SK-N-SH (cell line): Measurements from ENCODE around the gene GALNT17. TPM values are rescaled to one million over a fixed set of nuclear protein-coding genes. Genes with fewer than 3 reads are reported as not detected.

Source experiments
- CTCF ChIA-PET: fragments of 300-600, 350-600 bp; formaldehyde crosslinking; extraction: SDS; loops from one replicate; lab custom pipeline; 2021; lab: Yijun Ruan, JAX
- POLR2A ChIA-PET: fragments of 350-600 bp; sonication (Branson Sonifier 250); formaldehyde crosslinking; extraction: SDS; loops from one replicate; lab custom pipeline; 2020; ENCODE audit warnings: antibody characterized with exemption, inconsistent platforms; lab: Yijun Ruan, JAX
- DNase-seq: peaks from one replicate; pipeline ENCODE4 v3.0.0; 2012
- H2AFZ ChIP-seq: fragments of 200-600 bp; sonication (generic); 2 replicates; pipeline ENCODE4 v1.8.1; 2016; ENCODE audit warnings: antibody characterized with exemption, mild to moderate bottlenecking, low read depth
- H3F3A ChIP-seq: fragments of 200-600 bp; sonication (generic); replicated peaks from 2 replicates; pipeline ENCODE3; 2016; ENCODE audit warnings: antibody characterized with exemption, mild to moderate bottlenecking; ENCODE audit not compliant: insufficient read depth
- H3K27ac ChIP-seq, 2 experiments: fragments of 200-500 bp in 1 of 2; fragments of 200-600 bp in 1 of 2; sonication (Bioruptor generic) in 1 of 2; sonication (generic), shearing (Covaris generic) in 1 of 2; 2 replicates each; pipeline versions ENCODE4 v1.5.1 to v1.6.1; 2014 to 2016; ENCODE audit warnings: low read depth in 2 of 2, inconsistent platforms in 1 of 2, low read length in 1 of 2, mild to moderate bottlenecking in 1 of 2, mixed read lengths in 1 of 2
- H3K27me3 ChIP-seq: fragments of 200-600 bp; sonication (generic), shearing (Covaris generic); 2 replicates; pipeline ENCODE4 v1.6.1; 2016; ENCODE audit warnings: mixed run types; ENCODE audit not compliant: insufficient read depth
- H3K36me3 ChIP-seq, 2 experiments: fragments of 200-500 bp in 1 of 2; fragments of 200-600 bp in 1 of 2; sonication (Bioruptor generic) in 1 of 2; sonication (generic) in 1 of 2; replicated peaks in 1 of 2; 2 replicates each; pipeline versions ENCODE3 to v1.5.1; 2014 to 2016; ENCODE audit warnings: low read length in 1 of 2, mild to moderate bottlenecking in 1 of 2; ENCODE audit not compliant: insufficient read depth in 2 of 2, control insufficient read depth in 1 of 2
- H3K4me1 ChIP-seq, 2 experiments: fragments of 200-500 bp in 1 of 2; fragments of 200-600 bp in 1 of 2; sonication (Bioruptor generic) in 1 of 2; sonication (generic), shearing (Covaris generic) in 1 of 2; 2 replicates each; pipeline versions ENCODE4 v1.5.1 to v1.6.1; 2014 to 2016; ENCODE audit warnings: low read depth in 1 of 2, low read length in 1 of 2, mixed run types in 1 of 2; ENCODE audit not compliant: insufficient read depth in 2 of 2, control insufficient read depth in 1 of 2
- H3K4me2 ChIP-seq: fragments of 200-600 bp; sonication (generic), shearing (Covaris generic); 2 replicates; pipeline ENCODE4 v1.6.1; 2017; ENCODE audit warnings: mixed run types
- H3K4me3 ChIP-seq, 2 experiments: fragments of 200-500 bp in 1 of 2; fragments of 200-600 bp in 1 of 2; sonication (Bioruptor generic) in 1 of 2; sonication (generic), shearing (Covaris generic) in 1 of 2; 2 replicates each; pipeline versions ENCODE4 v1.5.1 to v1.8.1; 2014 to 2016; ENCODE audit warnings: low read depth in 2 of 2, inconsistent platforms in 1 of 2, low read length in 1 of 2, mild to moderate bottlenecking in 1 of 2, mixed read lengths in 1 of 2, moderate library complexity in 1 of 2
- H3K79me2 ChIP-seq: fragments of 200-600 bp; sonication (generic); 2 replicates; pipeline ENCODE4 v1.8.1; 2017; ENCODE audit warnings: mild to moderate bottlenecking; ENCODE audit not compliant: insufficient read depth
- H3K9ac ChIP-seq: fragments of 200-600 bp; sonication (generic); 2 replicates; pipeline ENCODE4 v1.6.1; 2017; ENCODE audit warnings: mixed run types
- H3K9me2 ChIP-seq: fragments of 200-600 bp; sonication (generic); 2 replicates; pipeline ENCODE4 v1.6.1; 2017; ENCODE audit warnings: mixed run types
- H3K9me3 ChIP-seq: fragments of 200-600 bp; sonication (generic); 2 replicates; pipeline ENCODE4 v1.6.1; 2017; ENCODE audit warnings: mixed run types, mild to moderate bottlenecking, moderate library complexity
- H4K20me1 ChIP-seq: fragments of 200-600 bp; sonication (generic); 2 replicates; pipeline ENCODE4 v1.6.1; 2017; ENCODE audit warnings: mild to moderate bottlenecking, mixed run types; ENCODE audit not compliant: insufficient read depth
- ELF1 ChIP-seq: IDR thresholded peaks from 2 replicates; pipeline ENCODE4 v1.4.0; 2012
- EP300 ChIP-seq, 2 experiments: IDR thresholded peaks; 2 replicates each; pipeline versions ENCODE4 v1.4.0 to v1.6.1; 2012; ENCODE audit warnings: borderline replicate concordance in 1 of 2, low read depth in 1 of 2, low read length in 1 of 2
- FOXJ3 ChIP-seq: sonication (generic); formaldehyde crosslinking; IDR thresholded peaks from 2 replicates; pipeline ENCODE4 v1.5.1; 2020; ENCODE audit warnings: mild to moderate bottlenecking, missing genetic modification reagents
- GABPA ChIP-seq: IDR thresholded peaks from 2 replicates; pipeline ENCODE4 v1.4.0; 2012; ENCODE audit warnings: low read depth, mild to moderate bottlenecking
- GATA2 ChIP-seq: sonication (generic); formaldehyde crosslinking; IDR thresholded peaks from 2 replicates; pipeline ENCODE4 v1.5.0; 2020; ENCODE audit warnings: mild to moderate bottlenecking, missing genetic modification reagents
- MXI1 ChIP-seq: IDR thresholded peaks from 2 replicates; pipeline ENCODE4 v1.6.1; 2012; ENCODE audit warnings: mild to moderate bottlenecking, low read depth, low read length, improper control_type of control experiment
- NFIC ChIP-seq: IDR thresholded peaks from 2 replicates; pipeline ENCODE4 v1.4.0; 2012; ENCODE audit warnings: borderline replicate concordance
- RAD21 ChIP-seq: IDR thresholded peaks from 2 replicates; pipeline ENCODE4 v1.6.1; 2012; ENCODE audit warnings: mild to moderate bottlenecking, low read length
- RCOR1 ChIP-seq: fragments of 150-350 bp; IDR thresholded peaks from 2 replicates; pipeline ENCODE4 v1.6.1; 2017; ENCODE audit warnings: antibody characterized with exemption, low read length
- TAF1 ChIP-seq: IDR thresholded peaks from 2 replicates; pipeline ENCODE4 v1.6.1; 2012; ENCODE audit warnings: low read depth, mild to moderate bottlenecking, low read length, moderate library complexity, borderline replicate concordance
- polyA plus RNA-seq, 3 experiments: library from polyadenylated mRNA; depleted of rRNA; stranded (reverse); fragments of >200 nt; gene quantifications; 2 replicates each; pipeline ENCODE4 v1.2.3, GENCODE V29; 2012
- TF ChIP-seq, protein P1 (sequence below): fragments of 200-600 bp; sonication (generic); IDR thresholded peaks from 2 replicates; pipeline ENCODE4 v1.6.1; 2017; ENCODE audit warnings: antibody characterized with exemption, mild to moderate bottlenecking, moderate library complexity
- TF ChIP-seq, protein P2 (sequence below): IDR thresholded peaks from 2 replicates; pipeline ENCODE4; 2012
- TF ChIP-seq, protein P3 (sequence below): fragments of 150-350 bp; IDR thresholded peaks from 2 replicates; pipeline ENCODE4 v1.6.1; 2017; ENCODE audit warnings: antibody characterized with exemption, low read length, low read depth, borderline replicate concordance
- TF ChIP-seq, protein P4 (sequence below): IDR thresholded peaks from 2 replicates; pipeline ENCODE4 v1.6.1; 2012; ENCODE audit warnings: mild to moderate bottlenecking, low read depth, low read length, moderate library complexity
- TF ChIP-seq, protein P5 (sequence below): IDR thresholded peaks from 2 replicates; pipeline ENCODE4 v1.4.0; 2012; ENCODE audit warnings: low read depth, borderline replicate concordance

Gene GALNT17
- polyA plus RNA-seq, 1 of the 3 experiments (the other 2 are of a cell fraction): not detected

DNA sequence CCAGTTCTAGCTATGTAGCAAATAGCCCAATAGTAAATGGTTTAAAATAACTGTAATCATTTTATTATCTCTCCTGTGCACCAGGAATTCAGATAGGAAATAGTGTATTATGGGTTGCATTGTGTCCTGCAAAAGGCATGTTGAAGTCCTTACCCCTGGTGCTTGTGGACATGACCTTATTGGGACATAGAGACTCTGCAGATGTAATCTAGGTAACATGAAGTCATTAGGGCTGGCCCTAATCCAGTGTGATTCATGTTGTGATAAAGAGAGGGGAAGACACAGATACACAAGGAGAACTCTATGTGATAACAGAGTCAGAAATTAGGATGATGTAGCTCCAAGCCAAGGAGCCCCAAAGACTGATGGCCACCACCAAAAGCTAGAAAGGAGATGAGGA is 462.8 kb downstream of the GALNT17 start:
- TF ChIP-seq NFIC: no peak
- no peak for TF ChIP-seq EP300 (IDR thresholded peaks at IDR 0.05; ENCODE audit: borderline replicate concordance in 1 of 2, low read depth in 1 of 2, low read length in 1 of 2)
- TF ChIP-seq ELF1: no peak
- no peak for TF ChIP-seq RAD21
- TF ChIP-seq GABPA: no peak
- TF ChIP-seq, protein P1, sequence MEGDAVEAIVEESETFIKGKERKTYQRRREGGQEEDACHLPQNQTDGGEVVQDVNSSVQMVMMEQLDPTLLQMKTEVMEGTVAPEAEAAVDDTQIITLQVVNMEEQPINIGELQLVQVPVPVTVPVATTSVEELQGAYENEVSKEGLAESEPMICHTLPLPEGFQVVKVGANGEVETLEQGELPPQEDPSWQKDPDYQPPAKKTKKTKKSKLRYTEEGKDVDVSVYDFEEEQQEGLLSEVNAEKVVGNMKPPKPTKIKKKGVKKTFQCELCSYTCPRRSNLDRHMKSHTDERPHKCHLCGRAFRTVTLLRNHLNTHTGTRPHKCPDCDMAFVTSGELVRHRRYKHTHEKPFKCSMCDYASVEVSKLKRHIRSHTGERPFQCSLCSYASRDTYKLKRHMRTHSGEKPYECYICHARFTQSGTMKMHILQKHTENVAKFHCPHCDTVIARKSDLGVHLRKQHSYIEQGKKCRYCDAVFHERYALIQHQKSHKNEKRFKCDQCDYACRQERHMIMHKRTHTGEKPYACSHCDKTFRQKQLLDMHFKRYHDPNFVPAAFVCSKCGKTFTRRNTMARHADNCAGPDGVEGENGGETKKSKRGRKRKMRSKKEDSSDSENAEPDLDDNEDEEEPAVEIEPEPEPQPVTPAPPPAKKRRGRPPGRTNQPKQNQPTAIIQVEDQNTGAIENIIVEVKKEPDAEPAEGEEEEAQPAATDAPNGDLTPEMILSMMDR: no peak
- TF ChIP-seq, protein P2, sequence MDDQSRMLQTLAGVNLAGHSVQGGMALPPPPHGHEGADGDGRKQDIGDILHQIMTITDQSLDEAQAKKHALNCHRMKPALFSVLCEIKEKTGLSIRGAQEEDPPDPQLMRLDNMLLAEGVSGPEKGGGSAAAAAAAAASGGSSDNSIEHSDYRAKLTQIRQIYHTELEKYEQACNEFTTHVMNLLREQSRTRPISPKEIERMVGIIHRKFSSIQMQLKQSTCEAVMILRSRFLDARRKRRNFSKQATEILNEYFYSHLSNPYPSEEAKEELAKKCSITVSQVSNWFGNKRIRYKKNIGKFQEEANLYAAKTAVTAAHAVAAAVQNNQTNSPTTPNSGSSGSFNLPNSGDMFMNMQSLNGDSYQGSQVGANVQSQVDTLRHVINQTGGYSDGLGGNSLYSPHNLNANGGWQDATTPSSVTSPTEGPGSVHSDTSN: no peak
- no peak for TF ChIP-seq TAF1
- TF ChIP-seq, protein P3, sequence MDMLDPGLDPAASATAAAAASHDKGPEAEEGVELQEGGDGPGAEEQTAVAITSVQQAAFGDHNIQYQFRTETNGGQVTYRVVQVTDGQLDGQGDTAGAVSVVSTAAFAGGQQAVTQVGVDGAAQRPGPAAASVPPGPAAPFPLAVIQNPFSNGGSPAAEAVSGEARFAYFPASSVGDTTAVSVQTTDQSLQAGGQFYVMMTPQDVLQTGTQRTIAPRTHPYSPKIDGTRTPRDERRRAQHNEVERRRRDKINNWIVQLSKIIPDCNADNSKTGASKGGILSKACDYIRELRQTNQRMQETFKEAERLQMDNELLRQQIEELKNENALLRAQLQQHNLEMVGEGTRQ: no peak
- TF ChIP-seq FOXJ3: no peak
- no peak for TF ChIP-seq MXI1
- TF ChIP-seq, protein P4, sequence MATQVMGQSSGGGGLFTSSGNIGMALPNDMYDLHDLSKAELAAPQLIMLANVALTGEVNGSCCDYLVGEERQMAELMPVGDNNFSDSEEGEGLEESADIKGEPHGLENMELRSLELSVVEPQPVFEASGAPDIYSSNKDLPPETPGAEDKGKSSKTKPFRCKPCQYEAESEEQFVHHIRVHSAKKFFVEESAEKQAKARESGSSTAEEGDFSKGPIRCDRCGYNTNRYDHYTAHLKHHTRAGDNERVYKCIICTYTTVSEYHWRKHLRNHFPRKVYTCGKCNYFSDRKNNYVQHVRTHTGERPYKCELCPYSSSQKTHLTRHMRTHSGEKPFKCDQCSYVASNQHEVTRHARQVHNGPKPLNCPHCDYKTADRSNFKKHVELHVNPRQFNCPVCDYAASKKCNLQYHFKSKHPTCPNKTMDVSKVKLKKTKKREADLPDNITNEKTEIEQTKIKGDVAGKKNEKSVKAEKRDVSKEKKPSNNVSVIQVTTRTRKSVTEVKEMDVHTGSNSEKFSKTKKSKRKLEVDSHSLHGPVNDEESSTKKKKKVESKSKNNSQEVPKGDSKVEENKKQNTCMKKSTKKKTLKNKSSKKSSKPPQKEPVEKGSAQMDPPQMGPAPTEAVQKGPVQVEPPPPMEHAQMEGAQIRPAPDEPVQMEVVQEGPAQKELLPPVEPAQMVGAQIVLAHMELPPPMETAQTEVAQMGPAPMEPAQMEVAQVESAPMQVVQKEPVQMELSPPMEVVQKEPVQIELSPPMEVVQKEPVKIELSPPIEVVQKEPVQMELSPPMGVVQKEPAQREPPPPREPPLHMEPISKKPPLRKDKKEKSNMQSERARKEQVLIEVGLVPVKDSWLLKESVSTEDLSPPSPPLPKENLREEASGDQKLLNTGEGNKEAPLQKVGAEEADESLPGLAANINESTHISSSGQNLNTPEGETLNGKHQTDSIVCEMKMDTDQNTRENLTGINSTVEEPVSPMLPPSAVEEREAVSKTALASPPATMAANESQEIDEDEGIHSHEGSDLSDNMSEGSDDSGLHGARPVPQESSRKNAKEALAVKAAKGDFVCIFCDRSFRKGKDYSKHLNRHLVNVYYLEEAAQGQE: no peak
- no peak for TF ChIP-seq GATA2 (CRISPR knock-in tag)
- no peak for TF ChIP-seq RCOR1
- TF ChIP-seq, protein P5, sequence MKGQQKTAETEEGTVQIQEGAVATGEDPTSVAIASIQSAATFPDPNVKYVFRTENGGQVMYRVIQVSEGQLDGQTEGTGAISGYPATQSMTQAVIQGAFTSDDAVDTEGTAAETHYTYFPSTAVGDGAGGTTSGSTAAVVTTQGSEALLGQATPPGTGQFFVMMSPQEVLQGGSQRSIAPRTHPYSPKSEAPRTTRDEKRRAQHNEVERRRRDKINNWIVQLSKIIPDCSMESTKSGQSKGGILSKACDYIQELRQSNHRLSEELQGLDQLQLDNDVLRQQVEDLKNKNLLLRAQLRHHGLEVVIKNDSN: no peak
- TF ChIP-seq, all 33 proteins: peak for 0
- Histone ChIP-seq H4K20me1 (no peaks in the 10 kb centered on the region), H3K4me2 (no peak overlapping the region), H2AFZ (no peak overlapping the region), H3K27ac (no peak overlapping the region), H3K4me3 (no peak overlapping the region), H3K9me3 (no peaks in the 10 kb centered on the region; the same call in 1 of the 2 replicates), H3F3A (no peaks in the 10 kb centered on the region), H3K9ac (no peak overlapping the region), H3K79me2 (no peaks in the 10 kb centered on the region), H3K36me3 (no peaks in the 10 kb centered on the region), H3K4me1 (no peaks in the 10 kb centered on the region), H3K27me3 (no peaks in the 10 kb centered on the region), H3K9me2 (no peaks in the 10 kb centered on the region)
- ChIA-PET CTCF (no interaction called here), POLR2A (no interaction called here)
- DNase-seq: no peak
